LNCAP (cell line): Measurements from ENCODE around the gene CADM3.

ENCODE experiments used
- CTCF ChIP-seq: fragments of 450-650 bp; IDR thresholded peaks from 2 replicates; pipeline ENCODE4 v1.5.1; 2017; ENCODE audit warnings: mild to moderate bottlenecking

The CADM3 gene

DNA sequence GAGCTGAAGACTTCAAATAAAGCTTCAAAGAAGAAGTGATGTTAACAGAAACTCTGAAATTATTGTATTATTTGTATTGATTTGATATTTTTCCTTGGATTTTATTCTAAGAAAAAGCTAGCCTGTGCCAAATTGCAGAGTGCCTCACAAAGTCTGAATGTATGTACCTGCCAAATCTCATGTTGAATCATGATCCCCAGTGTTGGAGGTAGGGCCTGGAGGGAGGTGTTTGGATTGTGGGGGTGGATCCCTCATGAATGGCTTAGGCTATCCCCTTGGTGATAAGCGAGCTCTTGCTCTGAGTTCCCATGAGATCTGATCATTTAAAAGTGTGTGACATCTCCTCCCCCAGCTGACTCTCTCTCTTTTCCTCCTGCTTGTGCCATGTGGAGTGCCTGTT lies 76.9 kb downstream of the CADM3 start:
- no peak for TF ChIP-seq CTCF

DNA sequence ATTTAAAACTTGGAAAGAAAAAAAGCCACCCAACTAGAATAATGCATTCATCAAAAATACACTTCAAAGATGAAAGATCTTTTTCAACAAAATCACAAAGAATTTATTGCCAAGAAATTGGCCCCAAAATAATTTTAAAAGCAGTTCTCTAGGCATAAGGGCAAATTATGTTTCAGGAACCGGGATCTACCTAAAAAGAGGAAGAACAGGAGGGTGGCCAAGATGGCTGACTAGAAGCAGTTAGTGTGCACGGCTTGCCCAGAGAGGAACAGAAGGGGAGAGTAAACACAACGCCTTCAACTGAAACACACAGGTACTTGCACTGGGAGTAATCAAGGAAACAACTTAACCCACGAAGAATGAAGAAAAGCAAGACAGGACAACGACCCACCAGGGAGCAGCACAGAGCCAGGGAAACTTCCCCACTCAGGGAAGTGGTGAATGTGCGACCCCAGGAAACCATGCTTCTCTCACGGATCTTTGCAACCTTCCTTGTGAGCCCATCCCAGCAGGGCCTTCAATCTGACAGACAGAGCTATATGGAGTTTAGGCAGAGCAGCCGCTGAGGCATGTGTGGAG lies 79.3 kb downstream of the CADM3 start:
- TF ChIP-seq CTCF, result no peak
